ENCODE measurements around the gene C3orf52. TPM values are rescaled to one million over a fixed set of nuclear protein-coding genes. Genes with fewer than 3 reads are reported as not detected.

Gene C3orf52
- total RNA-seq, 2 donors from 2014 or later = 6.5 to 11.2 TPM

- ATAC-seq = no peak
- H3K9me3 Mint-ChIP-seq = no peaks in the 10 kb centered on the region
- peak overlapping the region; percentile 61 to 85 for H3K27ac Mint-ChIP-seq
- no peak for DNase-seq (ENCODE audit: low spot score in 2 of 2)
- H3K36me3 Mint-ChIP-seq = peaks cover 0 to 53% of the 10 kb centered on the region in 2 donors
Observed at GRCh38 chr3:112126511-112126911, 40.3 kb downstream of the C3orf52 start.

- Mint-ChIP-seq H3K27ac (peak overlapping the region; percentile 61 to 92), H3K9me3 (no peaks in the 10 kb centered on the region), H3K36me3 (peaks cover 0 to 49% of the 10 kb centered on the region in 2 donors)
- no peak for DNase-seq (ENCODE audit: low spot score in 2 of 2)
- ATAC-seq = peak; percentile 18 to 44
Observed at GRCh38 chr3:112127522-112128494, 41.6 kb downstream of the C3orf52 start.

GRCh38 chr3:112128843-112129727 lies 42.9 kb downstream of the C3orf52 start:
- Mint-ChIP-seq H3K9me3 (no peaks in the 10 kb centered on the region), H3K36me3 (peaks cover 0 to 43% of the 10 kb centered on the region in 2 donors), H3K27ac (peak overlapping the region; percentile 63 to 75)
- peak; percentile 60 to 82 for ATAC-seq
- peak in 1 of 2 donors; percentile 53 for DNase-seq (ENCODE audit: low spot score in 2 of 2)

GRCh38 chr3:112129925-112130637 lies 43.9 kb downstream of the C3orf52 start:
- H3K27ac Mint-ChIP-seq = peak overlapping the region; percentile 63 to 84
- ATAC-seq = no peak

GRCh38 chr3:112130638-112130993 lies 44.4 kb downstream of the C3orf52 start:
- H3K9me3 Mint-ChIP-seq = no peaks in the 10 kb centered on the region
- DNase-seq (ENCODE audit: low spot score in 2 of 2) (no peak), ATAC-seq (no peak)
- peaks cover 0 to 32% of the 10 kb centered on the region in 2 donors for H3K36me3 Mint-ChIP-seq
- peak overlapping the region; percentile 14 to 84 for H3K27ac Mint-ChIP-seq

More at GRCh38 chr3:112129925-112130637, 43.9 kb downstream of the C3orf52 start:
- no peak for DNase-seq (ENCODE audit: low spot score in 2 of 2)
- H3K36me3 Mint-ChIP-seq = peaks cover 0 to 37% of the 10 kb centered on the region in 2 donors
- no peaks in the 10 kb centered on the region for H3K9me3 Mint-ChIP-seq

GRCh38 chr3:112131111-112131510 lies 44.9 kb downstream of the C3orf52 start:
- DNase-seq (ENCODE audit: low spot score in 2 of 2) = no peak
- Mint-ChIP-seq H3K27ac (no peak overlapping the region), H3K36me3 (peaks cover 0 to 27% of the 10 kb centered on the region in 2 donors), H3K9me3 (no peaks in the 10 kb centered on the region)
- ATAC-seq = no peak

GRCh38 chr3:112132088-112132487 lies 45.9 kb downstream of the C3orf52 start:
- peaks cover 0 to 17% of the 10 kb centered on the region in 2 donors for H3K36me3 Mint-ChIP-seq
- H3K27ac Mint-ChIP-seq = peak overlapping the region; percentile 57 to 87
- ATAC-seq (no peak), DNase-seq (ENCODE audit: low spot score in 2 of 2) (no peak)
- no peaks in the 10 kb centered on the region for H3K9me3 Mint-ChIP-seq

- Mint-ChIP-seq H3K9me3 (no peaks in the 10 kb centered on the region), H3K27ac (peak overlapping the region; percentile 53 to 87), H3K36me3 (peaks cover 0 to 14% of the 10 kb centered on the region in 2 donors)
- DNase-seq (ENCODE audit: low spot score in 2 of 2) (no peak), ATAC-seq (peak in 1 of 2 donors; percentile 2)
Observed at GRCh38 chr3:112132554-112132953, 46.4 kb downstream of the C3orf52 start.

GRCh38 chr3:112132975-112133448 lies 46.8 kb downstream of the C3orf52 start, which contains the start of gene GCSAM:
Gene GCSAM (minus strand): TSS chr3:112133248. CDS start chr3:112133120, 128 bp downstream.
- Mint-ChIP-seq H3K9me3 (no peaks in the 10 kb centered on the region), H3K36me3 (peaks cover 0 to 14% of the 10 kb centered on the region in 2 donors), H3K27ac (peak within 1 kb of the TSS; percentile 75 to 87)
- ATAC-seq (peak; percentile 79 to 88), DNase-seq (ENCODE audit: low spot score in 2 of 2) (peak; percentile 60 to 71)

- Mint-ChIP-seq H3K9me3 (no peaks in the 10 kb centered on the region), H3K36me3 (peaks cover 0 to 14% of the 10 kb centered on the region in 2 donors), H3K27ac (peak overlapping the region; percentile 75 to 87)
- ATAC-seq = no peak
- no peak for DNase-seq (ENCODE audit: low spot score in 2 of 2)
Observed at GRCh38 chr3:112133626-112134334, 47.6 kb downstream of the C3orf52 start.

- no peak for DNase-seq (ENCODE audit: low spot score in 2 of 2)
- Mint-ChIP-seq H3K27ac (peak overlapping the region; percentile 33 to 87), H3K36me3 (peaks cover 0 to 14% of the 10 kb centered on the region in 2 donors), H3K9me3 (no peaks in the 10 kb centered on the region)
- ATAC-seq = peak in 1 of 2 donors; percentile 52
Observed at GRCh38 chr3:112134335-112135124, 48.3 kb downstream of the C3orf52 start.

GRCh38 chr3:112136046-112136445 lies 49.9 kb downstream of the C3orf52 start:
- H3K9me3 Mint-ChIP-seq = no peaks in the 10 kb centered on the region
- no peaks in the 10 kb centered on the region for H3K36me3 Mint-ChIP-seq
- no peak for DNase-seq (ENCODE audit: low spot score in 2 of 2)
- ATAC-seq = no peak
- peak overlapping the region in 1 of 2 donors; percentile 11 for H3K27ac Mint-ChIP-seq

GRCh38 chr3:112136959-112137693 lies 50.9 kb downstream of the C3orf52 start:
- H3K27ac Mint-ChIP-seq = peak overlapping the region in 1 of 2 donors; percentile 11
- ATAC-seq (no peak), DNase-seq (ENCODE audit: low spot score in 2 of 2) (no peak)
- no peaks in the 10 kb centered on the region for H3K9me3 Mint-ChIP-seq
- no peaks in the 10 kb centered on the region for H3K36me3 Mint-ChIP-seq

GRCh38 chr3:112137781-112138180 lies 51.6 kb downstream of the C3orf52 start:
- no peaks in the 10 kb centered on the region for H3K36me3 Mint-ChIP-seq
- no peak overlapping the region for H3K27ac Mint-ChIP-seq
- H3K9me3 Mint-ChIP-seq = no peaks in the 10 kb centered on the region
- ATAC-seq (no peak), DNase-seq (ENCODE audit: low spot score in 2 of 2) (no peak)

Data from activated naive CD4-positive, alpha-beta T cell treated with anti-CD3 and anti-CD28 coated beads, Interleukin-2, amount 50 U/mL, for 72 hours (primary cell).